ENCODE measurements around the gene SEZ6.

Gene SEZ6

GRCh38 chr17:29014716-29015115, 8.9 kb upstream of the SEZ6 start:
- Histone ChIP-seq H3K9ac (ENCODE audit: low read length) (no peak overlapping the region), H3K36me3 (ENCODE audit: control insufficient read depth, insufficient read depth, low read length, severe bottlenecking) (no peaks in the 10 kb centered on the region), H3K4me3 (ENCODE audit: low read length) (no peak overlapping the region), H3K9me3 (ENCODE audit: control insufficient read depth, low read length) (no peaks in the 10 kb centered on the region), H3K4me1 (ENCODE audit: control insufficient read depth, insufficient read depth, low read length) (peaks cover 6% of the 10 kb centered on the region), H3K27me3 (replicated peaks; ENCODE audit: control insufficient read depth, insufficient read depth, low read length) (peaks cover 92% of the 10 kb centered on the region)
- no peak for DNase-seq (ENCODE audit: low read depth)

DNA sequence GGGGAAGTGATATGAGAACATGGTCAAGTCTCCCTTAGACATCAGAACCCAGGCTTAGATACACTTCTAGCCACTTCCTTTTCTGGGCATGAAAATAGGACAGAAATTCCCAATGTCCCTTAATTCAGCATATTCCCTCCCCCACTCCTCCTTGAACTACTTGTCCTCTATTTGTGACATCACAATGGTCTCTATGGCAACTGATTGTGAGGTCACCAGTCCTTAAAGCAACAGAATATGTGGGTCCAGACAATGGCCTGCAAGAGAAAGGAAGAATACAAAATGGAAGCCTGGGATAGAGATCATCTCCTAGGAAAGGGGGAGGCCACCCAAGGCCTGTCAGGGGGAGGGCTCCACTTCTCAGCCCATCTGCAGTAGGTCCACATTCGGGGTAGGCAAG, 6.7 kb upstream of the SEZ6 start:
- H3K4me1 ChIP-seq (ENCODE audit: control insufficient read depth, insufficient read depth, low read length) = peaks cover 6% of the 10 kb centered on the region
- no peak overlapping the region for H3K9ac ChIP-seq (ENCODE audit: low read length)
- DNase-seq (ENCODE audit: low read depth) = no peak
- H3K4me3 ChIP-seq (ENCODE audit: low read length) = no peak overlapping the region
- H3K27me3 ChIP-seq (replicated peaks; ENCODE audit: control insufficient read depth, insufficient read depth, low read length) = peaks cover 90% of the 10 kb centered on the region
- H3K36me3 ChIP-seq (ENCODE audit: control insufficient read depth, insufficient read depth, low read length, severe bottlenecking) = no peaks in the 10 kb centered on the region
- no peaks in the 10 kb centered on the region for H3K9me3 ChIP-seq (ENCODE audit: control insufficient read depth, low read length)

DNA sequence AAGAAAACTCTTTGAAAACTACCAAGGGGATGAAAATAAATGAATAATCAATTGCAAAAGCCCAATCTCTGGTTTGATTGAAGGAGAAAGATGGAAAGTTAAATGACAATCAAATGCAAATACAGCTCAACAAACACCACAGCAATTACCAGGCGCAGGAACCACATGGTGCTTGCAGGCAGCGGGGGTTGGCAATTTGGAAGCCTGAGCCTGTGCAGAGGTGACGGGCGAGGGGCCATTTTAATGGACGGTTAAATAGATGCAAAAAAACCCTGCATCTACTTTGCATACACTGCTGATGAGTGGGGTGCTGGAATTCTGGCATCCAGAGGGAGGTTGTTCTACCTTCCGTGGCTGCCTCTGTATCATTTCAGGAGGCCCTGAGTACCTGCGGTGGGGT, 4.8 kb upstream of the SEZ6 start:
- no peaks in the 10 kb centered on the region for H3K36me3 ChIP-seq (ENCODE audit: control insufficient read depth, insufficient read depth, low read length, severe bottlenecking)
- no peaks in the 10 kb centered on the region for H3K9me3 ChIP-seq (ENCODE audit: control insufficient read depth, low read length)
- H3K9ac ChIP-seq (ENCODE audit: low read length) = no peak overlapping the region
- H3K27me3 ChIP-seq (replicated peaks; ENCODE audit: control insufficient read depth, insufficient read depth, low read length) = peaks cover 90% of the 10 kb centered on the region
- no peaks in the 10 kb centered on the region for H3K4me1 ChIP-seq (ENCODE audit: control insufficient read depth, insufficient read depth, low read length)
- no peak overlapping the region for H3K4me3 ChIP-seq (ENCODE audit: low read length)
- DNase-seq (ENCODE audit: low read depth) = no peak

DNA sequence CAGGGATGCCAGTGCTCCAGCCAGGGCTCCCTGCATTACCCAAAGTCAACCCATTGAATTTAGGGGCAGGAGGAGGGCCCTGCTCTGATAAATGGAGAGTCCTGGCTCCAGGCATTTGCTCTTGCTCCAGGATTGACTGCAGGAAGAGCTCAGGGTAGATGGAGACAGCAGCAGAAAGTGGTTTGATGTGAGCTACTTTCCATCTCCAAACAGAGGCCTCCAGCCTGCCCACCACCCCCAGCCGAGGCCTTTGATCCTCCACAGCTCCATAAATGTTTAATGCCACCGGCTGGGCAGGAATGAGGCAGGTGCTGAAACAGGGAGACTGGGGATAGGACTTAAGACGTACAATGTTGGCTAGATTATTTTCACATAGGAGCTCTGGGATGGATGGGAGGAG, 4.3 kb upstream of the SEZ6 start:
- no peaks in the 10 kb centered on the region for H3K36me3 ChIP-seq (ENCODE audit: control insufficient read depth, insufficient read depth, low read length, severe bottlenecking)
- H3K9me3 ChIP-seq (ENCODE audit: control insufficient read depth, low read length) = no peaks in the 10 kb centered on the region
- no peak overlapping the region for H3K9ac ChIP-seq (ENCODE audit: low read length)
- H3K4me1 ChIP-seq (ENCODE audit: control insufficient read depth, insufficient read depth, low read length) = no peaks in the 10 kb centered on the region
- no peak overlapping the region for H3K4me3 ChIP-seq (ENCODE audit: low read length)
- DNase-seq (ENCODE audit: low read depth) = no peak
- peaks cover 88% of the 10 kb centered on the region for H3K27me3 ChIP-seq (replicated peaks; ENCODE audit: control insufficient read depth, insufficient read depth, low read length)

DNA sequence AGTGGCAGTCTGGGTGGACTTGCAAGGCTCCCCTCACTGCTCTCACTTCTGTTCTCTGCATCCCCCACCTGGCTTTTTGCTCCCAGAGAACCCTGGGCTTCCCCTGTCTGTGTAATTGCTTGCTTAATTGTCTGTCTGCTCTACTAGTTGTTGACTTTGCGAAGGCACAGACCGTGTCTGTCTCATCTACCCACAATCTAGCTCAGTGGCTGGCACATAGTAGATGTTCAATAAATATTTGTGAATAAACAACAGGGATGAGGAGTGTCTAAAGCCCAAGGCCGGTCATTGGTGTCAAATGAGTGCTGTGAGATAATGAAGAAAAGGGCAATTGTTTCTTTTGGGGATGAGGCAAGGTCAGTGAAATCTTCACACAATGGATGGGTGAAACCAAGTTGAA, 2.8 kb upstream of the SEZ6 start:
- Histone ChIP-seq H3K9ac (ENCODE audit: low read length) (no peak overlapping the region), H3K4me1 (ENCODE audit: control insufficient read depth, insufficient read depth, low read length) (no peaks in the 10 kb centered on the region), H3K27me3 (replicated peaks; ENCODE audit: control insufficient read depth, insufficient read depth, low read length) (peaks cover 88% of the 10 kb centered on the region), H3K9me3 (ENCODE audit: control insufficient read depth, low read length) (no peaks in the 10 kb centered on the region), H3K4me3 (ENCODE audit: low read length) (no peak overlapping the region), H3K36me3 (ENCODE audit: control insufficient read depth, insufficient read depth, low read length, severe bottlenecking) (no peaks in the 10 kb centered on the region)
- DNase-seq (ENCODE audit: low read depth) = no peak

GRCh38 chr17:29007860-29008455, 2.1 kb upstream of the SEZ6 start:
- H3K36me3 ChIP-seq (ENCODE audit: control insufficient read depth, insufficient read depth, low read length, severe bottlenecking) = no peaks in the 10 kb centered on the region
- H3K9ac ChIP-seq (ENCODE audit: low read length) = no peak overlapping the region
- H3K9me3 ChIP-seq (ENCODE audit: control insufficient read depth, low read length) = no peaks in the 10 kb centered on the region
- H3K4me3 ChIP-seq (ENCODE audit: low read length) = no peak overlapping the region
- H3K27me3 ChIP-seq (replicated peaks; ENCODE audit: control insufficient read depth, insufficient read depth, low read length) = peaks cover 89% of the 10 kb centered on the region
- peak; percentile 12 for DNase-seq (ENCODE audit: low read depth)
- H3K4me1 ChIP-seq (ENCODE audit: control insufficient read depth, insufficient read depth, low read length) = no peaks in the 10 kb centered on the region

DNA sequence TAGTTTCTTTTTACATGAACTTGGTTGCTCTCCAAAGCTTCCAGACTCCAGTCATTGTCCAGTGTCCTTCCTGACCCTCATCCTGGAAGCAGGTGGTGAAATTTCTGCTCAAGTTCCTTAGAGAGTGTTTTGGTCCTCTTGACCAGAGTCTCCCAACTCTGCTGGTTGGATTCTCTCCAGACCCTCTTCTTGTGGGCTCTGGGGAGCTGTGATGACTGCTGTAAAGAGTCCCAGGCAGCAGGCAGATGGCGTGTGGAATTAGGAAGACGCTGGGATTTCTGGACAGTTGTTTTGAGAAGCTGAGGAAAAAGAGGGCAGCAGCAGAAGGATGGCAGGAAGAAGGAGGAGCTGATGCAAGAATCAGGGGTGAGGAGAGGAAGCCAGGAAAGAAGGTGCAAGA, 1.6 kb upstream of the SEZ6 start:
- Histone ChIP-seq H3K4me1 (ENCODE audit: control insufficient read depth, insufficient read depth, low read length) (no peaks in the 10 kb centered on the region), H3K27me3 (replicated peaks; ENCODE audit: control insufficient read depth, insufficient read depth, low read length) (peaks cover 90% of the 10 kb centered on the region), H3K36me3 (ENCODE audit: control insufficient read depth, insufficient read depth, low read length, severe bottlenecking) (no peaks in the 10 kb centered on the region), H3K4me3 (ENCODE audit: low read length) (no peak overlapping the region), H3K9me3 (ENCODE audit: control insufficient read depth, low read length) (no peaks in the 10 kb centered on the region), H3K9ac (ENCODE audit: low read length) (no peak overlapping the region)
- DNase-seq (ENCODE audit: low read depth) = no peak

DNA sequence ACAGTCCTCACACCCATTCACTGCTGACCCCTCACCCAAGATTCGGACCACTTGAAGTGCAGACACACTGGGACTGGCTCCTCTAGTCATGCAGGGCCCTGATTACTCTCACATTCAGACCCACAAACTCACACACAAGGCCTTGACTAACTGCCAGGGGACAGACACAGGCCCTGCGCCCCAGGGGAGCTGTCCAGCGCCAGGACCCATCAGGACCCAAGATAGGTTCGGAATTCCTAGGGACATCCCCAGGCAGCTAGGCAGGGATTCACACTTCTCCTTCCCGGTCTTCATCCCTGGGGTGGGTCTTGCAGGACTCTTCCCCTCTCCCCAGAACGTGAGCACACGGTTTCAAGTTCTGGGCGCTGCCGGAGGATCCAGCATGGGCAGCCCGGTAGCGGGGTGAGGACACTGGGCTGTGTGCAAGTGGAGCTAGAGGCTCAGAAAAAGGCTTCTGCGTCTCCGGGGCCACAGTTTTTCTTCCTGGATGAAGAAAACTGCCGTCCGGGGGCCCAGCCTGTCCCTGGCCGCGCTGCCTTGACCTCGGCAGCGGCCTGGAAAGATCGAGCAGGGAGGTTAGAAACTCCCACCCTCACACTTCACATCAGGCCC, 1.6 kb downstream of the SEZ6 start:
- H3K9ac ChIP-seq (ENCODE audit: low read length) = no peak overlapping the region

DNA sequence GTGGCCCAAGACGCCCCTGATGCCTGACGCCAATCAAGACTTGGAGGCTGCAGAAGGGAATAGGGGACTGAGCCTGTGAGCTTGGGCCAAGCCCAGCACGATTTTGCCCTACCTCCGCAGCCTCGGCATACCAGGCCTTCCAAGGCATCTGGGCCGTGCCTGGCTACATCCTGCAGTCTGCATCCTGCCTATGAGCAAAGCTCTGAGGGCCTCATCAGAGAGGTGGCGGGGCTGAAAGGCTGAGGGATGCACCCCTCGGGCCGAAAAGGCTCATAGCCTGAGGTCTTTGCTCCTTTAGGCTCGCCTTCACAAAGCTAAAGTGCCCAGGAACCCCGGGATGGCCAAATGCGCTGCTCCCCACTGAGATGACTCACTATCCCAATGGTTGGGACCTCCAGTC, 2.5 kb downstream of the SEZ6 start:
- Histone ChIP-seq H3K4me1 (ENCODE audit: control insufficient read depth, insufficient read depth, low read length) (no peaks in the 10 kb centered on the region), H3K9me3 (ENCODE audit: control insufficient read depth, low read length) (no peaks in the 10 kb centered on the region), H3K36me3 (ENCODE audit: control insufficient read depth, insufficient read depth, low read length, severe bottlenecking) (no peaks in the 10 kb centered on the region), H3K4me3 (ENCODE audit: low read length) (no peak overlapping the region), H3K9ac (ENCODE audit: low read length) (no peak overlapping the region), H3K27me3 (replicated peaks; ENCODE audit: control insufficient read depth, insufficient read depth, low read length) (peaks cover 89% of the 10 kb centered on the region)
- no peak for DNase-seq (ENCODE audit: low read depth)

More for the DNA sequence above, 1.6 kb downstream of the SEZ6 start:
- H3K4me1 ChIP-seq (ENCODE audit: control insufficient read depth, insufficient read depth, low read length) = no peaks in the 10 kb centered on the region
- H3K36me3 ChIP-seq (ENCODE audit: control insufficient read depth, insufficient read depth, low read length, severe bottlenecking) = no peaks in the 10 kb centered on the region
- no peak overlapping the region for H3K4me3 ChIP-seq (ENCODE audit: low read length)
- H3K27me3 ChIP-seq (replicated peaks; ENCODE audit: control insufficient read depth, insufficient read depth, low read length) = peaks cover 89% of the 10 kb centered on the region
- H3K9me3 ChIP-seq (ENCODE audit: control insufficient read depth, low read length) = no peaks in the 10 kb centered on the region
- peak; percentile 15 for DNase-seq (ENCODE audit: low read depth)

GRCh38 chr17:29002811-29003210, 3.0 kb downstream of the SEZ6 start:
- no peaks in the 10 kb centered on the region for H3K36me3 ChIP-seq (ENCODE audit: control insufficient read depth, insufficient read depth, low read length, severe bottlenecking)
- no peak overlapping the region for H3K4me3 ChIP-seq (ENCODE audit: low read length)
- H3K9ac ChIP-seq (ENCODE audit: low read length) = no peak overlapping the region
- DNase-seq (ENCODE audit: low read depth) = no peak
- H3K27me3 ChIP-seq (replicated peaks; ENCODE audit: control insufficient read depth, insufficient read depth, low read length) = peaks cover 89% of the 10 kb centered on the region
- no peaks in the 10 kb centered on the region for H3K9me3 ChIP-seq (ENCODE audit: control insufficient read depth, low read length)
- H3K4me1 ChIP-seq (ENCODE audit: control insufficient read depth, insufficient read depth, low read length) = no peaks in the 10 kb centered on the region

GRCh38 chr17:29000973-29001372, 4.9 kb downstream of the SEZ6 start:
- no peaks in the 10 kb centered on the region for H3K9me3 ChIP-seq (ENCODE audit: control insufficient read depth, low read length)
- no peak overlapping the region for H3K4me3 ChIP-seq (ENCODE audit: low read length)
- no peaks in the 10 kb centered on the region for H3K36me3 ChIP-seq (ENCODE audit: control insufficient read depth, insufficient read depth, low read length, severe bottlenecking)
- DNase-seq (ENCODE audit: low read depth) = no peak
- no peak overlapping the region for H3K9ac ChIP-seq (ENCODE audit: low read length)
- no peaks in the 10 kb centered on the region for H3K4me1 ChIP-seq (ENCODE audit: control insufficient read depth, insufficient read depth, low read length)
- H3K27me3 ChIP-seq (replicated peaks; ENCODE audit: control insufficient read depth, insufficient read depth, low read length) = peaks cover 88% of the 10 kb centered on the region

DNA sequence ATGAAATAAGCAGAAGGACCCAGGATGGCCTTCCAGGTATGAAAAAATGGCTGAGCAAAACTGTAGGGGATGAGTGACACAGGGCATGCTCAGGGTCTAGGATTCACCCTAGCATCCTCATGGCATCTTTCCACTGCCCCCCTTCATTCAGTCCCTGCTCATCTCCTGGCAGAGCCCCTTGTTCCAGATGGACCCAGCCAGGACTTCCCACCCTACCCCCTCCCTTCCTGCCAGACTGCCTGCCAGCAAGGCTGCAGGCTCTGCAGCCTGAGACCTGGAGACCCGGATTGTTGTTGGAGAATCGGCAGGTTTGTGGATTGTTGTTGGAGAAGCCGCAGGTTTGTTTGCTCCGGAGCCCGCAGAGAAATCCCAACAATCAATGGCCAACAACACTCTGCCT, 6.6 kb downstream of the SEZ6 start:
- Histone ChIP-seq H3K36me3 (ENCODE audit: control insufficient read depth, insufficient read depth, low read length, severe bottlenecking) (no peaks in the 10 kb centered on the region), H3K9ac (ENCODE audit: low read length) (no peak overlapping the region), H3K27me3 (replicated peaks; ENCODE audit: control insufficient read depth, insufficient read depth, low read length) (peaks cover 86% of the 10 kb centered on the region), H3K4me1 (ENCODE audit: control insufficient read depth, insufficient read depth, low read length) (no peaks in the 10 kb centered on the region), H3K9me3 (ENCODE audit: control insufficient read depth, low read length) (no peaks in the 10 kb centered on the region), H3K4me3 (ENCODE audit: low read length) (no peak overlapping the region)
- no peak for DNase-seq (ENCODE audit: low read depth)
